Vagina (tissue), 2 donors: ENCODE results near the gene XYLB. TPM values are rescaled to one million over a fixed set of nuclear protein-coding genes. Genes with fewer than 3 reads are reported as not detected.
A peak's percentile ranks its signal among the peaks of the same experiment; 100 is the strongest.

Experiments
- DNase-seq, 2 donors: peaks; one replicate each; pipeline ENCODE4 v3.0.0-alpha.2; 2017; ENCODE audit errors: extremely low spot score in 2 of 2
- H3K27ac ChIP-seq: fragments of 200-600 bp; sonication (generic); one replicate; pipeline ENCODE4 v1.5.1; 2019
- H3K27me3 ChIP-seq: fragments of 200-600 bp; sonication (generic); one replicate; pipeline ENCODE4 v1.5.1; 2019
- H3K36me3 ChIP-seq, 2 donors: fragments of 200-600 bp; sonication (generic); one replicate each; pipeline ENCODE4 v1.5.1; 2017 to 2019
- H3K4me1 ChIP-seq: fragments of 200-600 bp; sonication (generic); one replicate; pipeline ENCODE4 v1.5.1; 2019
- H3K4me3 ChIP-seq, 2 donors: fragments of 200-600 bp; sonication (generic); 1 replicate in 1 of 2; 2 replicates in 1 of 2; pipeline ENCODE4 v1.5.1; 2016 to 2019
- H3K9me3 ChIP-seq: fragments of 200-600 bp; sonication (generic); one replicate; pipeline ENCODE4 v1.5.1; 2019
- CTCF ChIP-seq, 3 experiments: fragments of 450-650 bp in 2 of 3; fragments of 200-600 bp in 1 of 3; sonication (generic) in 1 of 3; IDR thresholded peaks; one replicate each; pipeline ENCODE4 v1.5.1; 2017 to 2019; ENCODE audit warnings: antibody characterized with exemption in 3 of 3, mild to moderate bottlenecking in 2 of 3, moderate library complexity in 2 of 3
- POLR2A ChIP-seq, 2 donors: fragments of 450-650 bp; IDR thresholded peaks; one replicate each; pipeline ENCODE4 v1.6.1; 2017; ENCODE audit warnings: antibody characterized with exemption in 2 of 2, mild to moderate bottlenecking in 2 of 2, moderate library complexity in 2 of 2
- POLR2AphosphoS5 ChIP-seq, 2 donors: sonication (generic); formaldehyde crosslinking; IDR thresholded peaks; one replicate each; pipeline ENCODE4 v1.9.0; 2017; ENCODE audit warnings: antibody characterized with exemption in 2 of 2, mild to moderate bottlenecking in 2 of 2, low read depth in 1 of 2; ENCODE audit not compliant: insufficient read depth in 1 of 2
- intact Hi-C: fragments of 100-400 bp; cut with DNase I; formaldehyde crosslinking; loops from one replicate; pipeline ENCODE4 v1.15.1; 2023
- total RNA-seq: library from RNA; depleted of rRNA; stranded (reverse); fragments of >200 nt; gene quantifications from one replicate; pipeline ENCODE4 v1.2.3, GENCODE V29; 2016

Gene XYLB
- total RNA-seq, 1 donor from 2014 or later, result 3.4 TPM

- intact Hi-C loops, result no loop called here
- Histone ChIP-seq H3K4me1 (no peaks in the 10 kb centered on the region), H3K27me3 (no peaks in the 10 kb centered on the region), H3K4me3 (no peak overlapping the region), H3K27ac (no peak overlapping the region), H3K36me3 (no peaks in the 10 kb centered on the region), H3K9me3 (no peaks in the 10 kb centered on the region)
- TF ChIP-seq POLR2A (IDR thresholded peaks at IDR 0.05) (no peak), CTCF (IDR thresholded peaks at IDR 0.05) (no peak), POLR2AphosphoS5 (IDR thresholded peaks at IDR 0.05; ENCODE audit: insufficient read depth in 1 of 2, low read depth in 1 of 2) (no peak)
- peak in 1 of 2 donors; percentile 71 for DNase-seq
Measured at GRCh38 chr3:38306941-38307340, 39.6 kb upstream of the XYLB start.

- Histone ChIP-seq H3K9me3 (no peaks in the 10 kb centered on the region), H3K27ac (no peak overlapping the region), H3K4me3 (no peak overlapping the region), H3K27me3 (no peaks in the 10 kb centered on the region), H3K36me3 (no peaks in the 10 kb centered on the region), H3K4me1 (no peaks in the 10 kb centered on the region)
- intact Hi-C loops, result no loop called here
- no peak for TF ChIP-seq POLR2AphosphoS5 (IDR thresholded peaks at IDR 0.05; ENCODE audit: insufficient read depth in 1 of 2, low read depth in 1 of 2)
- TF ChIP-seq CTCF (IDR thresholded peaks at IDR 0.05), result no peak
- TF ChIP-seq POLR2A (IDR thresholded peaks at IDR 0.05), result no peak
- peak in 1 of 2 donors; percentile 62 for DNase-seq
Measured at GRCh38 chr3:38307599-38307998, 39.0 kb upstream of the XYLB start.

- H3K27me3 ChIP-seq, result no peaks in the 10 kb centered on the region
- DNase-seq, result no peak
- H3K27ac ChIP-seq, result no peak overlapping the region
- H3K36me3 ChIP-seq, result no peaks in the 10 kb centered on the region
- no peak overlapping the region for H3K4me3 ChIP-seq
- H3K9me3 ChIP-seq, result no peaks in the 10 kb centered on the region
- no peaks in the 10 kb centered on the region for H3K4me1 ChIP-seq
- intact Hi-C loops, result no loop called here
- TF ChIP-seq POLR2A (IDR thresholded peaks at IDR 0.05) (no peak), POLR2AphosphoS5 (IDR thresholded peaks at IDR 0.05; ENCODE audit: insufficient read depth in 1 of 2, low read depth in 1 of 2) (no peak), CTCF (IDR thresholded peaks at IDR 0.05) (no peak)
Measured at GRCh38 chr3:38308456-38308855, 38.1 kb upstream of the XYLB start.

- no peak overlapping the region for H3K4me3 ChIP-seq
- H3K27me3 ChIP-seq, result no peaks in the 10 kb centered on the region
- intact Hi-C loops, result no loop called here
- DNase-seq, result no peak
- H3K4me1 ChIP-seq, result no peaks in the 10 kb centered on the region
- H3K9me3 ChIP-seq, result no peaks in the 10 kb centered on the region
- TF ChIP-seq POLR2AphosphoS5 (IDR thresholded peaks at IDR 0.05; ENCODE audit: insufficient read depth in 1 of 2, low read depth in 1 of 2) (no peak), POLR2A (IDR thresholded peaks at IDR 0.05) (no peak), CTCF (IDR thresholded peaks at IDR 0.05) (no peak)
- H3K36me3 ChIP-seq, result no peaks in the 10 kb centered on the region
- H3K27ac ChIP-seq, result no peak overlapping the region
Measured at GRCh38 chr3:38311476-38311875, 35.1 kb upstream of the XYLB start.

GRCh38 chr3:38311941-38312340 lies 34.6 kb upstream of the XYLB start:
- no peak for DNase-seq
- intact Hi-C loops, result no loop called here
- H3K9me3 ChIP-seq, result no peaks in the 10 kb centered on the region
- H3K27ac ChIP-seq, result no peak overlapping the region
- H3K4me1 ChIP-seq, result no peaks in the 10 kb centered on the region
- no peak overlapping the region for H3K4me3 ChIP-seq
- H3K27me3 ChIP-seq, result no peaks in the 10 kb centered on the region
- no peaks in the 10 kb centered on the region for H3K36me3 ChIP-seq
- no peak for TF ChIP-seq CTCF (IDR thresholded peaks at IDR 0.05)
- TF ChIP-seq POLR2A (IDR thresholded peaks at IDR 0.05), result no peak
- no peak for TF ChIP-seq POLR2AphosphoS5 (IDR thresholded peaks at IDR 0.05; ENCODE audit: insufficient read depth in 1 of 2, low read depth in 1 of 2)
